A673 (cell line): ENCODE data around the gene ANAPC15.
"Not testable (repeated sequence)": the region's sequence is repeated elsewhere in the genome, so short reads cannot be mapped to it uniquely, and the experiment has no call there.

Source experiments
- CTCF ChIP-seq: fragments of 300-800, 200-600 bp; sonication (generic); conservative IDR thresholded peaks from 2 replicates; pipeline ENCODE4 v1.5.1; 2017; ENCODE audit warnings: low read depth, mild to moderate bottlenecking, antibody characterized with exemption, low read length, moderate library complexity, mixed read lengths
- EZH2 ChIP-seq: fragments of 200-600 bp; sonication (generic); IDR thresholded peaks from 2 replicates; pipeline ENCODE4 v1.6.1; 2017; ENCODE audit warnings: borderline replicate concordance, low read depth, mild to moderate bottlenecking, mixed read lengths, antibody characterized with exemption, low read length; ENCODE audit not compliant: poor library complexity, severe bottlenecking

GRCh38 chr11:72142086-72142485 is 29.6 kb upstream of the ANAPC15 start:
- not testable (repeated sequence) for TF ChIP-seq CTCF, EZH2
